Suprapubic skin (tissue), 4 donors: ENCODE measurements around the gene GABBR1. TPM values are rescaled to one million over a fixed set of nuclear protein-coding genes. Genes with fewer than 3 reads are reported as not detected.
A peak's percentile ranks its signal among the peaks of the same experiment; 100 is the strongest.

Experiments
- DNase-seq, 2 donors: peaks; one replicate each; pipeline ENCODE4 v3.0.0-alpha.2; 2019; ENCODE audit warnings: low spot score in 2 of 2
- H3K27ac ChIP-seq: fragments of 200-600 bp; sonication (generic); one replicate; pipeline ENCODE4 v1.5.1; 2019
- H3K27me3 ChIP-seq: fragments of 200-600 bp; sonication (generic); one replicate; pipeline ENCODE4 v1.5.1; 2019
- H3K36me3 ChIP-seq: fragments of 200-600 bp; sonication (generic); one replicate; pipeline ENCODE4 v1.5.1; 2019
- H3K4me1 ChIP-seq: fragments of 200-600 bp; sonication (generic); one replicate; pipeline ENCODE4 v1.5.1; 2019
- H3K4me3 ChIP-seq: fragments of 200-600 bp; sonication (generic); one replicate; pipeline ENCODE4 v1.5.1; 2019; ENCODE audit warnings: mild to moderate bottlenecking
- H3K9me3 ChIP-seq: fragments of 200-600 bp; sonication (generic); one replicate; pipeline ENCODE4 v1.5.1; 2019
- EP300 ChIP-seq: sonication (generic); formaldehyde crosslinking; IDR thresholded peaks from one replicate; pipeline ENCODE4 v1.6.1; 2017; ENCODE audit warnings: antibody characterized with exemption
- POLR2A ChIP-seq, 2 donors: fragments of 450-650 bp; IDR thresholded peaks; one replicate each; pipeline ENCODE4 v1.6.1; 2017; ENCODE audit warnings: antibody characterized with exemption in 2 of 2, mild to moderate bottlenecking in 2 of 2, moderate library complexity in 2 of 2
- POLR2AphosphoS5 ChIP-seq, 3 donors: sonication (generic); formaldehyde crosslinking; IDR thresholded peaks; one replicate each; pipeline ENCODE4 v1.6.1; 2017; ENCODE audit warnings: antibody characterized with exemption in 3 of 3
- WGBS: methylation state at CpG from one replicate; pipeline ENCODE4 v1.1.5; 2018; 5-methylcytosine and 5-hydroxymethylcytosine counted together
- total RNA-seq, 4 donors: library from RNA; depleted of rRNA; stranded (reverse); fragments of >200 nt; gene quantifications; one replicate each; pipeline ENCODE4 v1.1.0, GENCODE V29; 2016
- TF ChIP-seq, protein P1 (sequence below), 2 donors: fragments of 200-600 bp in 1 of 2; fragments of 450-650 bp in 1 of 2; sonication (generic) in 1 of 2; IDR thresholded peaks; one replicate each; pipeline ENCODE4 v1.5.1; 2016 to 2019; ENCODE audit warnings: antibody characterized with exemption in 2 of 2, mild to moderate bottlenecking in 1 of 2, moderate library complexity in 1 of 2

The GABBR1 gene
- total RNA-seq, 4 donors from 2014 or later, result 16.4 to 78.1 (median 31.1) TPM

GRCh38 chr6:29519291-29520010 lies 113.5 kb downstream of the GABBR1 start:
- WGBS, result 80% methylated on average over 6 of the region's 6 CpGs
- no peak overlapping the region for H3K27ac ChIP-seq
- no peaks in the 10 kb centered on the region for H3K27me3 ChIP-seq
- H3K4me1 ChIP-seq, result no peaks in the 10 kb centered on the region
- H3K9me3 ChIP-seq, result no peaks in the 10 kb centered on the region
- TF ChIP-seq EP300, result no peak
- no peak for TF ChIP-seq POLR2A (IDR thresholded peaks at IDR 0.05)
- TF ChIP-seq, protein P1, sequence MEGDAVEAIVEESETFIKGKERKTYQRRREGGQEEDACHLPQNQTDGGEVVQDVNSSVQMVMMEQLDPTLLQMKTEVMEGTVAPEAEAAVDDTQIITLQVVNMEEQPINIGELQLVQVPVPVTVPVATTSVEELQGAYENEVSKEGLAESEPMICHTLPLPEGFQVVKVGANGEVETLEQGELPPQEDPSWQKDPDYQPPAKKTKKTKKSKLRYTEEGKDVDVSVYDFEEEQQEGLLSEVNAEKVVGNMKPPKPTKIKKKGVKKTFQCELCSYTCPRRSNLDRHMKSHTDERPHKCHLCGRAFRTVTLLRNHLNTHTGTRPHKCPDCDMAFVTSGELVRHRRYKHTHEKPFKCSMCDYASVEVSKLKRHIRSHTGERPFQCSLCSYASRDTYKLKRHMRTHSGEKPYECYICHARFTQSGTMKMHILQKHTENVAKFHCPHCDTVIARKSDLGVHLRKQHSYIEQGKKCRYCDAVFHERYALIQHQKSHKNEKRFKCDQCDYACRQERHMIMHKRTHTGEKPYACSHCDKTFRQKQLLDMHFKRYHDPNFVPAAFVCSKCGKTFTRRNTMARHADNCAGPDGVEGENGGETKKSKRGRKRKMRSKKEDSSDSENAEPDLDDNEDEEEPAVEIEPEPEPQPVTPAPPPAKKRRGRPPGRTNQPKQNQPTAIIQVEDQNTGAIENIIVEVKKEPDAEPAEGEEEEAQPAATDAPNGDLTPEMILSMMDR (IDR thresholded peaks at IDR 0.05), result no peak
- TF ChIP-seq POLR2AphosphoS5 (IDR thresholded peaks at IDR 0.05), result no peak
- no peaks in the 10 kb centered on the region for H3K36me3 ChIP-seq
- no peak overlapping the region for H3K4me3 ChIP-seq
- DNase-seq, result peak in 1 of 2 donors; percentile 72

DNA sequence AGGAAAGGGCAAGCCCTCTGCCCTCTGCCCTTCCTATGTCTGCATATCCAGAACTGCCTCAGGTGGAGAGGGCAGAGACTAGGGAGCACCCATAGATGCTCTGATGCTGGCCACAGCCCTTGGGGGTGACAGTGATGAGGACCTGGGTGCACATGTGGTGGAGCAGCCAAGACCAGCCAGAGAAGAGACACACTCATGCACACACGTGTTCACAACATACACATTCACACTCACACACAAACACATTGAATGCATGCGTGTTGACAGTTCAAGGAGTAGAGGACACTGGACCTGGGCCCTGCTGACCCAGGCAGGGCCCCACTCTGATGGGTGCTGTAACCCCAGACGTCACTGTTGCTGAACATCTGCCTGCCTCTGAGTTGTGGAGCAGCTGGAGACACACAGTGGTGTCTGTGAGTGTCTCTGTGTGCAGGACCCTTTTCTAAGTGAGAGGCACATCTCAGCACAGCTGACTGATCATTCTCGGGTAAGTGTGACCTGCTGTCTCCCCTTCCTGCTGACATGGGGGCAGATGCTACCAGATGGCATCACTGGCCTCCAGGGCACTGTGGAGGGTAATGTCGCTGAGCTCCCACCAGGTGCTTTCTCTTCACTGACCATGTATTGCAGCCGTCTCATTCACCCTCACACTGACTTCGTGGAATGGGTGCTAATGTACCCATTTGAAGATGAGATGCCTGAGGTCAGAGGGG lies 115.1 kb downstream of the GABBR1 start:
- whole genome bisulfite sequencing, result 82% methylated on average over 4 of the region's 7 CpGs
- peak in 1 of 2 donors; percentile 32 for DNase-seq
- Histone ChIP-seq H3K4me1 (no peaks in the 10 kb centered on the region), H3K27me3 (no peaks in the 10 kb centered on the region), H3K36me3 (no peaks in the 10 kb centered on the region), H3K4me3 (no peak overlapping the region), H3K9me3 (no peaks in the 10 kb centered on the region), H3K27ac (no peak overlapping the region)
- no peak for TF ChIP-seq EP300
- no peak for TF ChIP-seq POLR2AphosphoS5 (IDR thresholded peaks at IDR 0.05)
- TF ChIP-seq, protein P1 (IDR thresholded peaks at IDR 0.05), result no peak
- no peak for TF ChIP-seq POLR2A (IDR thresholded peaks at IDR 0.05)

GRCh38 chr6:29517245-29517644 lies 115.7 kb downstream of the GABBR1 start:
- Histone ChIP-seq H3K4me3 (no peak overlapping the region), H3K4me1 (no peaks in the 10 kb centered on the region), H3K36me3 (no peaks in the 10 kb centered on the region), H3K27me3 (no peaks in the 10 kb centered on the region), H3K27ac (no peak overlapping the region), H3K9me3 (no peaks in the 10 kb centered on the region)
- WGBS, result 92% methylated on average over 1 of the region's 1 CpG
- DNase-seq, result peak in 1 of 2 donors; percentile 32
- TF ChIP-seq EP300 (no peak), POLR2A (IDR thresholded peaks at IDR 0.05) (no peak), POLR2AphosphoS5 (IDR thresholded peaks at IDR 0.05) (no peak)
- TF ChIP-seq, protein P1 (IDR thresholded peaks at IDR 0.05), result no peak

DNA sequence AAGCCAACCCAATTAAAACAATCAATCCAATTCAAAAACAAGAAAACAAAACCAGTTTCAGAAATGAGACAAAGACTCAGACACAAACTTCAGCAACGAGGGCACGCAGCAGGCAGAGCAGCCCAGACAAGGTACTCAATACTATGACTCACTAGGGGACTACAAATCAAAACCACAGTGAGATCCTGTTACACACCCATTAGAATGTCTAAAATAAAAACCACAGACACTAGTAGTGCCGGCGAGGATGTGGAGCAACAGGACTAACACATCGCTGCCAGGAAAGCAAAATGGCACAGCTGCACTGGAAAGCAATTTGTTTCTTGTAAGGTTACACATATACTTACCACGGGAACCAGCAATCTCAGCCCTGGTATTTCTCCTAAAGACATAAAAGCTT lies 116.9 kb downstream of the GABBR1 start:
- no peak for TF ChIP-seq POLR2AphosphoS5 (IDR thresholded peaks at IDR 0.05)
- TF ChIP-seq, protein P1 (IDR thresholded peaks at IDR 0.05), result no peak
- TF ChIP-seq EP300, result no peak
- no peak for TF ChIP-seq POLR2A (IDR thresholded peaks at IDR 0.05)
- Histone ChIP-seq H3K9me3 (no peaks in the 10 kb centered on the region), H3K4me3 (no peak overlapping the region), H3K36me3 (no peaks in the 10 kb centered on the region), H3K27me3 (no peaks in the 10 kb centered on the region), H3K4me1 (no peaks in the 10 kb centered on the region), H3K27ac (no peak overlapping the region)
- 40% methylated on average over 6 of the region's 6 CpGs for WGBS
- peak in 1 of 2 donors; percentile 35 for DNase-seq

- Histone ChIP-seq H3K27ac (no peak overlapping the region), H3K27me3 (peaks cover 3% of the 10 kb centered on the region), H3K36me3 (no peaks in the 10 kb centered on the region), H3K4me3 (no peak overlapping the region), H3K4me1 (no peaks in the 10 kb centered on the region), H3K9me3 (no peaks in the 10 kb centered on the region)
- WGBS, result 69% methylated on average over 2 of the region's 2 CpGs
- peak in 1 of 2 donors; percentile 29 for DNase-seq
- TF ChIP-seq, protein P1 (IDR thresholded peaks at IDR 0.05), result no peak
- TF ChIP-seq POLR2A (IDR thresholded peaks at IDR 0.05) (no peak), EP300 (no peak), POLR2AphosphoS5 (IDR thresholded peaks at IDR 0.05) (no peak)
Observed at GRCh38 chr6:29510746-29511300, 122.2 kb downstream of the GABBR1 start.
